Measurements from ENCODE around the gene UXS1. TPM values are rescaled to one million over a fixed set of nuclear protein-coding genes. Genes with fewer than 3 reads are reported as not detected.

The UXS1 gene
- total and polyA plus RNA-seq, 2 donors (not counting 1 experiment from before 2014, with no cell fraction given), result 20.3 to 44.8 TPM

DNA sequence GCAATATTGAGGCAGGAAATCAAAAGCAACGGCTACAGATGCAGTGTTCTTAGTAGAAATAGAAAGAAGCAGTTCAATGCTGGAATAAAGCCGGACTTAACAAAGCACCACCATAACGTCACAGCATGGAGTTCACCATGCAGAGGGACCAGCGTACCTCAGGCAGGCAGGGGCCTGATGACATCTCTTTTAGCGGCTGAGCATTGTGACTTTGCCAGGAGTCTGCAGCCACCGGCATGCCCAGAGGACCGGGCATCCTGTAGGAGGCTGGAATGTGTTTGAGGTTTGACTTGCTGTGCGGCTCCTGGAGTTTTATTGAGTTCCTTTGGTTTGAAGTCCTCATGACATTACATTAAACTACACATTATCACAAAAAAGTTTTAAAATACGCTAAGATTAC, 139.8 kb downstream of the UXS1 start:
- Mint-ChIP-seq H3K27ac (no peak overlapping the region), H3K9me3 (ENCODE audit: insufficient read depth) (no peaks in the 10 kb centered on the region), H3K4me3 (no peak overlapping the region), H3K27me3 (peaks cover 7% of the 10 kb centered on the region), H3K4me1 (peaks cover 12% of the 10 kb centered on the region)
- Histone ChIP-seq H3K27ac (ENCODE audit: low read length in 2 of 2) (no peak overlapping the region), H3K4me1 (ENCODE audit: control insufficient read depth in 2 of 2, insufficient read depth in 2 of 2, low read length in 2 of 2) (peaks cover 8 to 12% of the 10 kb centered on the region in 2 donors), H3K4me3 (ENCODE audit: control extremely low read depth in 1 of 5, extremely low read depth in 1 of 5, insufficient read depth in 1 of 5, low read depth in 2 of 5, low read length in 4 of 5) (no peak overlapping the region), H3K9ac (ENCODE audit: low read length) (no peak overlapping the region), H3K9me3 (ENCODE audit: control extremely low read depth in 1 of 3, control insufficient read depth in 2 of 3, insufficient read depth in 1 of 3, low read length in 2 of 3) (peaks cover 0 to 3% (median 0%) of the 10 kb centered on the region in 3 donors), H3K79me2 (ENCODE audit: control insufficient read depth, insufficient read depth, low read length) (no peaks in the 10 kb centered on the region), H2AFZ (ENCODE audit: insufficient read depth, low read depth, low read length, poor library complexity, severe bottlenecking) (no peak overlapping the region), H3K27me3 (replicated peaks in 1 of 4; ENCODE audit: control extremely low read depth in 1 of 4, control insufficient read depth in 3 of 4, insufficient read depth in 4 of 4, low read length in 3 of 4) (peaks cover 0 to 6% (median 0%) of the 10 kb centered on the region in 4 experiments), H3K36me3 (replicated peaks in 1 of 2; ENCODE audit: control extremely low read depth in 1 of 2, control insufficient read depth in 1 of 2, extremely low read depth in 1 of 2, insufficient read depth in 2 of 2, low read length in 1 of 2) (no peaks in the 10 kb centered on the region), H3K4me2 (replicated peaks; ENCODE audit: low read depth, low read length, poor library complexity, severe bottlenecking) (no peak overlapping the region), H4K20me1 (ENCODE audit: control insufficient read depth, insufficient read depth, low read length, poor library complexity, severe bottlenecking) (no peaks in the 10 kb centered on the region)
- intact Hi-C loops (cut with micrococcal nuclease), result no loop called here
- DNase-seq (no peak), ATAC-seq (ENCODE audit: low read depth) (no peak)
- WGBS (ENCODE audit: insufficient coverage), result 91% methylated on average over 5 of the region's 9 CpGs
- ChIA-PET CTCF (no interaction called here), POLR2A (no interaction called here)
- no peak for TF ChIP-seq EZH2 (IDR thresholded peaks at IDR 0.05; ENCODE audit: borderline replicate concordance, insufficient read depth, low read depth, low read length, poor library complexity, severe bottlenecking)
- TF ChIP-seq, protein P1, sequence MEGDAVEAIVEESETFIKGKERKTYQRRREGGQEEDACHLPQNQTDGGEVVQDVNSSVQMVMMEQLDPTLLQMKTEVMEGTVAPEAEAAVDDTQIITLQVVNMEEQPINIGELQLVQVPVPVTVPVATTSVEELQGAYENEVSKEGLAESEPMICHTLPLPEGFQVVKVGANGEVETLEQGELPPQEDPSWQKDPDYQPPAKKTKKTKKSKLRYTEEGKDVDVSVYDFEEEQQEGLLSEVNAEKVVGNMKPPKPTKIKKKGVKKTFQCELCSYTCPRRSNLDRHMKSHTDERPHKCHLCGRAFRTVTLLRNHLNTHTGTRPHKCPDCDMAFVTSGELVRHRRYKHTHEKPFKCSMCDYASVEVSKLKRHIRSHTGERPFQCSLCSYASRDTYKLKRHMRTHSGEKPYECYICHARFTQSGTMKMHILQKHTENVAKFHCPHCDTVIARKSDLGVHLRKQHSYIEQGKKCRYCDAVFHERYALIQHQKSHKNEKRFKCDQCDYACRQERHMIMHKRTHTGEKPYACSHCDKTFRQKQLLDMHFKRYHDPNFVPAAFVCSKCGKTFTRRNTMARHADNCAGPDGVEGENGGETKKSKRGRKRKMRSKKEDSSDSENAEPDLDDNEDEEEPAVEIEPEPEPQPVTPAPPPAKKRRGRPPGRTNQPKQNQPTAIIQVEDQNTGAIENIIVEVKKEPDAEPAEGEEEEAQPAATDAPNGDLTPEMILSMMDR (IDR thresholded peaks at IDR 0.05), result no peak

DNA sequence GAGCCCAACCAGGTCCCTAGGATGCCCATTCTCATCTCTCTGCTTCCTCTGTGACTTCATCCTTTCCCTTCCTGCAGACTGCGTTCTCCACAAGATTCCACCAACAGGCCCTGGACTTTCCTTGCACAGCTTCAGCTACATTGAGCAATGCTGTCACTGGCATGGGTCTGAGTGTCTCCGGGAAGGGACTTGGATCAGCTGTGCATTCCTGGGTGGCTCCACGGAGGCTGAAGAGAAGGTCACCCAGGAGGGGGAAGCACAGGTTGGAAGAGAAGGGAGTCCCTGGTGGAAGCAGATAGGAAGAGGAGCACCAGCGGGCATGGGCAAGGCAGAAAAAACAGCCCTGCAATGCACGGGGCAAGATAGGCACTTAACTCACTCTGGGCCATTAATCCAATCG, 140.5 kb downstream of the UXS1 start:
- DNase-seq (no peak), ATAC-seq (ENCODE audit: low read depth) (no peak)
- H3K9me3 ChIP-seq (ENCODE audit: control extremely low read depth in 1 of 3, control insufficient read depth in 2 of 3, insufficient read depth in 1 of 3, low read length in 2 of 3), result peaks cover 0 to 3% (median 0%) of the 10 kb centered on the region in 3 donors
- peaks cover 0 to 6% (median 0%) of the 10 kb centered on the region in 4 experiments for H3K27me3 ChIP-seq (replicated peaks in 1 of 4; ENCODE audit: control extremely low read depth in 1 of 4, control insufficient read depth in 3 of 4, insufficient read depth in 4 of 4, low read length in 3 of 4)
- no peaks in the 10 kb centered on the region for H3K36me3 ChIP-seq (replicated peaks in 1 of 2; ENCODE audit: control extremely low read depth in 1 of 2, control insufficient read depth in 1 of 2, extremely low read depth in 1 of 2, insufficient read depth in 2 of 2, low read length in 1 of 2)
- 97% methylated on average over 4 of the region's 6 CpGs for WGBS (ENCODE audit: insufficient coverage)
- TF ChIP-seq, protein P1 (IDR thresholded peaks at IDR 0.05), result no peak
- no peak for TF ChIP-seq EZH2 (IDR thresholded peaks at IDR 0.05; ENCODE audit: borderline replicate concordance, insufficient read depth, low read depth, low read length, poor library complexity, severe bottlenecking)
- H3K4me1 Mint-ChIP-seq, result peaks cover 12% of the 10 kb centered on the region
- no peak overlapping the region for H3K4me3 ChIP-seq (ENCODE audit: control extremely low read depth in 1 of 5, extremely low read depth in 1 of 5, insufficient read depth in 1 of 5, low read depth in 2 of 5, low read length in 4 of 5)
- no peak overlapping the region for H2AFZ ChIP-seq (ENCODE audit: insufficient read depth, low read depth, low read length, poor library complexity, severe bottlenecking)
- no peak overlapping the region for H3K4me3 Mint-ChIP-seq
- intact Hi-C loops (cut with micrococcal nuclease), result no loop called here
- no peak overlapping the region for H3K9ac ChIP-seq (ENCODE audit: low read length)
- peaks cover 8% of the 10 kb centered on the region for H3K27me3 Mint-ChIP-seq
- H3K4me2 ChIP-seq (replicated peaks; ENCODE audit: low read depth, low read length, poor library complexity, severe bottlenecking), result no peak overlapping the region
- peaks cover 8 to 12% of the 10 kb centered on the region in 2 donors for H3K4me1 ChIP-seq (ENCODE audit: control insufficient read depth in 2 of 2, insufficient read depth in 2 of 2, low read length in 2 of 2)
- H3K27ac Mint-ChIP-seq, result no peak overlapping the region
- ChIA-PET POLR2A (no interaction called here), CTCF (no interaction called here)
- no peak overlapping the region for H3K27ac ChIP-seq (ENCODE audit: low read length in 2 of 2)
- no peaks in the 10 kb centered on the region for H3K9me3 Mint-ChIP-seq (ENCODE audit: insufficient read depth)
- no peaks in the 10 kb centered on the region for H4K20me1 ChIP-seq (ENCODE audit: control insufficient read depth, insufficient read depth, low read length, poor library complexity, severe bottlenecking)
- no peaks in the 10 kb centered on the region for H3K79me2 ChIP-seq (ENCODE audit: control insufficient read depth, insufficient read depth, low read length)
